ENCODE data around the gene GPR68. TPM values are rescaled to one million over a fixed set of nuclear protein-coding genes. Genes with fewer than 3 reads are reported as not detected.

GPR68 gene
- total RNA-seq, 2 experiments from 2014 or later: 0.13 to 0.84 TPM

- ChIA-PET POLR2A (interaction anchor here (0.6 to 1.8 kb wide), 3 partner anchors 38 to 97 kb away, joined by 3 to 4 read pairs (median 4); no protein-coding TSS in a partner anchor), CTCF (ENCODE audit: unreplicated experiment) (no interaction called here)
- Histone ChIP-seq H3K4me3 (ENCODE audit: low read depth, low read length, poor library complexity, severe bottlenecking) (no peak overlapping the region), H3K79me2 (ENCODE audit: insufficient read depth, low read depth, low read length) (no peaks in the 10 kb centered on the region; the same call in 1 of the 2 replicates), H3K4me2 (ENCODE audit: low read length) (peak overlapping the region; percentile 60; the same call in 1 of the 2 replicates), H3K9me2 (ENCODE audit: insufficient read depth, low read length) (no peaks in the 10 kb centered on the region), H2AFZ (ENCODE audit: low read length) (no peak overlapping the region), H3K27ac (ENCODE audit: low read depth, low read length, poor library complexity, severe bottlenecking) (peak overlapping the region; percentile 97), H3K9me3 (ENCODE audit: low read length) (no peaks in the 10 kb centered on the region), H4K20me1 (ENCODE audit: insufficient read depth, low read length) (no peaks in the 10 kb centered on the region), H3K36me3 (ENCODE audit: insufficient read depth, low read length) (peaks cover 98% of the 10 kb centered on the region), H3K4me1 (ENCODE audit: insufficient read depth, low read length, poor library complexity, severe bottlenecking) (peaks cover 72% of the 10 kb centered on the region)
- BruUV-seq (replicated peaks): no TSS peak
- intact Hi-C loops (cut with micrococcal nuclease; ENCODE audit: unreplicated experiment): loop anchor here (5.0 to 10.0 kb wide), 2 partner anchors 38 to 215 kb away; partner anchors contain the start of genes GPR68 and RPS6KA5
- peak; percentile 83 for DNase-seq (ENCODE audit: low spot score)
- TF ChIP-seq CTCF (conservative IDR thresholded peaks at IDR 0.05; ENCODE audit: low read length): no peak
- no peak for TF ChIP-seq EZH2phosphoT487 (IDR thresholded peaks at IDR 0.05; ENCODE audit: borderline replicate concordance, low read depth, low read length)
Measured at GRCh38 chr14:91280129-91280528, 35.6 kb upstream of the GPR68 start.

GRCh38 chr14:91279354-91279753 lies 34.9 kb upstream of the GPR68 start:
- Histone ChIP-seq H3K4me1 (ENCODE audit: insufficient read depth, low read length, poor library complexity, severe bottlenecking) (peaks cover 64% of the 10 kb centered on the region), H3K27ac (ENCODE audit: low read depth, low read length, poor library complexity, severe bottlenecking) (peak overlapping the region; percentile 97), H3K79me2 (ENCODE audit: insufficient read depth, low read depth, low read length) (no peaks in the 10 kb centered on the region; the same call in 1 of the 2 replicates), H3K36me3 (ENCODE audit: insufficient read depth, low read length) (peaks cover 98% of the 10 kb centered on the region), H2AFZ (ENCODE audit: low read length) (no peak overlapping the region), H3K4me3 (ENCODE audit: low read depth, low read length, poor library complexity, severe bottlenecking) (no peak overlapping the region), H3K9me3 (ENCODE audit: low read length) (no peaks in the 10 kb centered on the region), H3K9me2 (ENCODE audit: insufficient read depth, low read length) (no peaks in the 10 kb centered on the region), H4K20me1 (ENCODE audit: insufficient read depth, low read length) (no peaks in the 10 kb centered on the region), H3K4me2 (ENCODE audit: low read length) (peak overlapping the region; percentile 60; the same call in 1 of the 2 replicates)
- POLR2A ChIA-PET: interaction anchor here (0.6 to 0.9 kb wide), 3 partner anchors 27 to 67 kb away, joined by 3 to 4 read pairs (median 3); no protein-coding TSS in a partner anchor
- BruUV-seq (replicated peaks): no TSS peak
- intact Hi-C loops (cut with micrococcal nuclease; ENCODE audit: unreplicated experiment): no loop called here
- no peak for TF ChIP-seq CTCF (conservative IDR thresholded peaks at IDR 0.05; ENCODE audit: low read length)
- TF ChIP-seq EZH2phosphoT487 (IDR thresholded peaks at IDR 0.05; ENCODE audit: borderline replicate concordance, low read depth, low read length): no peak
- CTCF ChIA-PET (ENCODE audit: unreplicated experiment): interaction anchor here (0.9 kb wide), 1 partner anchor 23 kb away, joined by 3 read pairs; no protein-coding TSS in a partner anchor
- DNase-seq (ENCODE audit: low spot score): no peak

- BruUV-seq (replicated peaks): no TSS peak
- no peaks in the 10 kb centered on the region for H3K79me2 ChIP-seq (ENCODE audit: insufficient read depth, low read depth, low read length)
- CTCF ChIA-PET (ENCODE audit: unreplicated experiment): no interaction called here
Measured at GRCh38 chr14:91278383-91278715, 33.8 kb upstream of the GPR68 start.

More at GRCh38 chr14:91278383-91278715, 33.8 kb upstream of the GPR68 start:
- POLR2A ChIA-PET: interaction anchor here (0.7 to 0.9 kb wide), 2 partner anchors 29 to 94 kb away, joined by 3 to 10 read pairs; no protein-coding TSS in a partner anchor
- Histone ChIP-seq H3K9me2 (ENCODE audit: insufficient read depth, low read length) (no peaks in the 10 kb centered on the region), H3K4me1 (ENCODE audit: insufficient read depth, low read length, poor library complexity, severe bottlenecking) (peaks cover 54% of the 10 kb centered on the region), H3K27ac (ENCODE audit: low read depth, low read length, poor library complexity, severe bottlenecking) (peak overlapping the region; percentile 97), H3K4me2 (ENCODE audit: low read length) (0 out of 2 replicates have a peak overlapping the region, but pooled peaks have one; percentile 15), H3K36me3 (ENCODE audit: insufficient read depth, low read length) (peaks cover 98% of the 10 kb centered on the region), H3K4me3 (ENCODE audit: low read depth, low read length, poor library complexity, severe bottlenecking) (no peak overlapping the region), H2AFZ (ENCODE audit: low read length) (no peak overlapping the region), H3K9me3 (ENCODE audit: low read length) (no peaks in the 10 kb centered on the region), H4K20me1 (ENCODE audit: insufficient read depth, low read length) (no peaks in the 10 kb centered on the region)
- TF ChIP-seq CTCF (conservative IDR thresholded peaks at IDR 0.05; ENCODE audit: low read length) (no peak), EZH2phosphoT487 (IDR thresholded peaks at IDR 0.05; ENCODE audit: borderline replicate concordance, low read depth, low read length) (no peak)
- peak; percentile 59 for DNase-seq (ENCODE audit: low spot score)
- intact Hi-C loops (cut with micrococcal nuclease; ENCODE audit: unreplicated experiment): no loop called here

Data from OCI-LY7 (cell line).